Activated CD4-positive, CD25-positive, alpha-beta regulatory T cell treated with anti-CD3 and anti-CD28 coated beads, Interleukin-2, amount 50 U/mL, for 24 hours (primary cell): ENCODE results near the gene TBC1D4.
A peak's percentile ranks its signal among the peaks of the same experiment; 100 is the strongest.

Experiments used
- ATAC-seq, 2 donors: fragments of 150-1000 bp; cut with Tn5 transposase; one replicate each; pipeline ENCODE4 v1.10.0; 2021; ENCODE audit warnings: mild to moderate bottlenecking in 1 of 2, moderate library complexity in 1 of 2

The TBC1D4 gene

DNA sequence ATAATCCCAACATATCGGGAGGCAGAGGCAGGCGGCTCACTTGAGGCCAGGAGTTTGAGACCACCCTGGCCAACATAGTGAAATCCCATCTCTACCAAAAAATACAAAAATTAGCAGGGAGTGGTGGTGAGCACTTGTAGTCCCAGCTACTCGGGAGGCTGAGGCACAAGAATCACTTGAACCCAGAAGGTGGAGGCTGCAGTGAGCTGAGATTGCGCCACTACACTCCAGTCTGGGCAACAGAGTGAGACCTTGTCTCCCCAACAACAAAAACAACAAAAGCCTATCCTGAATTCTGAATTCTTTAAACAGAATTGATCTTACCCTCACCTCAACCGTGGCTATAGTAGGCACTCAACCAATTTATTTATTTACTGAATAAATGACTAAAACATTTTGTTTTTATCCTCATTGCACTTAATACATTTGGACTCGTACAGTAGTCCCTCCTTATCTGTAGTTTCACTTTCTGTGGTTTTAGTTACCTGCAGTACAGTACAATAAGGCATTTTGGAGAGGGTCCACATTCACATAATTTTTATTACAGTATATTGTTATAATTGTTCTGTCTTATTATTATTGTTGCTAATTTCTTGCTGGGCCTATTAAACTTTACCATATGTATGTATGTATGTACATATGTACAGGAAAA, 98.8 kb downstream of the TBC1D4 start:
- no peak for ATAC-seq

DNA sequence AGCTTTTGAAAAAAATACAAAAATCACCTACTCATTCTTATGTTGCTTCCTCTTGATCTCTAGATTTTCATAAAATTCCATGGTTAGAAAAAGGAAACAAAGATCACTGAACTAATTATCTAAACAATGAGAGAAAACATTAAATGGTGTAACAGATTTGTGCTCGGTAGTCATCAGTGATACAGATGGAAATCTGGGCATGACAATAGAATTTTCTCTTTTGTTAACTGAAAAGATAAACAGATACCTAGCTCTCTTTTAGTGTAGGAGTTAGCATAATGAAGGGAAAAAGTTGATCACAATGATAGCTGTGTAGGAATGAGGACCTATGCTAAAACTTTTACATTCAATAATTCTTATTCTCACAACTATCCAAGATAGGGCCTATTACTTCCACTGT, 103.7 kb downstream of the TBC1D4 start:
- ATAC-seq = no peak

DNA sequence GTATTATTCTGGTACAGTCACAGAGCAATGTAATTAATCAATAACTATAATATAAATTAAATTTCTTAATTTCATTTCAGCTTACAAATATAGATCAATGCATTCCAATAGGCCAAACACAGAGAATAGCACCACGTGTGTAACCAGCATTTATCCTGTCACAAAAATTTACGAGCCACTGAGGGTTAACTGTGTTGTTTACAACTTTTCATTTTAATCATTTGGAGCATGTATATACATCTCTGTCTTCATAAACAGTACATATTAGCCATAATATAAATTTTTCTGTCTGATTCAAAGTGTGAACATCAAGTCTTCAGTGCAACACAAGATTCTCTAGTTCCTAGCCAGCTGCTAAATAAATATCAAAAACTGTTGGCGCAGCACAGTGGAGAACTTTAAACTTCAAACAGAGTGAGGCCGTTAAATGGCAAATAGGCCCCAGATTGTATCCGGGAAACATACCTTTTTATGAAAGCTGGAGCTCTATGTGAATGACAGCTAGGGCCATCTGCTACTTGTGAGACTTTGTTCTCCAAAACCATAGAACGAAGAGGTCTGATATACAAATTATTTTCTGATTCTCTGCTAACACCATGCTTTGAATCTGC, 105.1 kb downstream of the TBC1D4 start:
- ATAC-seq = no peak

DNA sequence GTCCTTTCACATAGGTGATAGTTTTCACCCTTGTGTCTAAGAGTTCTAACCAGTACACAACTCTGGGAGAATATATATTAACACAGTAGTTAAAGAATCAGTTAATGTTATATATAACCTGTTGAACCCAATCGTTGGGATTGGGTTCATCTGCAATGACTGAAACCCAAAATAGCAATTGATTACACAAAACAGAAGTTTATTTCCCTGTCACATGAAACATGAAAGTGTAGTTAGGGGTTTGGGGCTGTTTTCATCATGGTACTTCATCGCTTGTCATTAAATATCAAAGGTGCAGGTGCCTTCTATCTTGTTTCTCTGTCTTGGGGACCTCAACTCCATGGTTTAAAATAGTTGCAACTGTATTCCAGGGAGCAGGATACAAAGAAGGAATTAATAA, 106.6 kb downstream of the TBC1D4 start:
- no peak for ATAC-seq

DNA sequence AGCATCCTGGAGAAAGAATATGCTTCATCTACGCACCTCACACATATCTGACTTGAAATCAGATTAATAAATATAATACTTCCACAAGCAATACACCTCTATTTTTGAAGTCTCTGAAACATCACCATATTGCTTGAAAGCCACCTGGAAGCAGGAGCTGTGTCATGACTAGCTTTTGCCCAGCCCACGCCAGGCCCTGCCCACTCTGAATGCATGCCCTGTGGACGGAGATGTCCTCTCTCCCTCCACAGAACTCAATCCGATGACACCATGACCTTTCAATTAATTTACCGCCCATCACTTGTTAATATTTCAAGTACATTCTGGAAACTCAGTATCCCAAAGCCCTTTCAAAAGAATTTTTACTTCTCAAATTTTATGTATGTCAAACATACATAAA, 108.0 kb downstream of the TBC1D4 start:
- no peak for ATAC-seq

DNA sequence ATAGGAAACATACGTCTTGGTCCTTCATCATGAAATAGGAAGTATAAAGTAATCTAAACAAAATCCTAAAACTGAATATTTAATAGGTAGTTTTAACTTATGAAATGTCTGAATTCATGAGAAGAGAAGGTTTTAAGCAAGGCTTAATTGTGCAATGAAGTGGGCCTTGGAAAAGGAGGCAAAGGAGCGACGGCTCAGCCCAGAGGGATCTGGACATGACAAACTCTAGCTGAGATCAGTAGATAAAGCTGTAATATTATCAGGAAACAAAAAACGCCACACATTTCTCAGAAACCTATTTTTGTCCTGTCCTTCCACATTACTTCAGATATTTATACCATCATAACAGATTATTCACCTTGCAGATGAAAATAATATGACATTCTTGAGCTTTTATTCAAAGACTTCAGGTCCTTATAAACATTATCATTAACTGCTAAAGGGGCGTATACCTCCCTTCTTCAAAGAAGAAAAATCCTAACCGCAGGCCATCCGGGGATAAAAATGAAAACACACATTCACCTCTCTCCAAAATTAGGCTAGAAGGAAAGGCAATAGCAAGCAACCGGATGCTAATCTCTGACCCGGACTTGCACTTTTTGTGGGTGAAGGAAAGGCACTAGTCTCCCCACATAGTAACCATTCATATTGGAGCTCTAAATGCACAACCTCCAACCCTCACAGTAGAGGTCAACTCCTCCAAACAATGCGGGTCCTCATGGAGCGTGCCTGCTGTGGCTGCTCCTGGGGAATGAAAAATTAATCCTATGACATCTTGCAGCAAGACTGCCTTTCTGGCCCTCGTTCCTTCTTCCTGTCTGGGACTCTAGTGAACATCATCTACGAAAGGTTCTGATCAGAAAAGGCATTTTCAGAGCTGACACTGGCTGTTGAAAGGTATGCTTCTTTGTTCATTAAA, 108.8 kb downstream of the TBC1D4 start:
- ATAC-seq = no peak

DNA sequence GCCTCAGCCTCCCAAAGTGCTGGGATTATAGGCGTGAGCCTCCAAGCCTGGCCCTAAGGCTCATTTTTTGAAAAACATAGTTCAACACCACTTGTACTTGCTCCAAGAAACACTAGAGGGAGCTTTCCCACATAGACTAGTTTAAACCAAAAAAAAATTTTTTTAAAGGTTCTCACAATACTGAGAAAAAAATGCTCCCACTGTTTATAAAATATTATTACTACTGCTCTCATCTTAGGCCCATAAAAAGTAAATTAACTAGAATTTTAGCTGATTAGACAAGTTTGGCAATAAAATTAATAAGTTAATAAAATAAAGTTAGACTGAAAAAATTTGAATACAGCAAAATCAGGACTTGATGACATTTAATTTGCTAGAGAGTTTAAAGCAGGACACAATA, 109.5 kb downstream of the TBC1D4 start:
- peak; percentile 62 to 64 for ATAC-seq

DNA sequence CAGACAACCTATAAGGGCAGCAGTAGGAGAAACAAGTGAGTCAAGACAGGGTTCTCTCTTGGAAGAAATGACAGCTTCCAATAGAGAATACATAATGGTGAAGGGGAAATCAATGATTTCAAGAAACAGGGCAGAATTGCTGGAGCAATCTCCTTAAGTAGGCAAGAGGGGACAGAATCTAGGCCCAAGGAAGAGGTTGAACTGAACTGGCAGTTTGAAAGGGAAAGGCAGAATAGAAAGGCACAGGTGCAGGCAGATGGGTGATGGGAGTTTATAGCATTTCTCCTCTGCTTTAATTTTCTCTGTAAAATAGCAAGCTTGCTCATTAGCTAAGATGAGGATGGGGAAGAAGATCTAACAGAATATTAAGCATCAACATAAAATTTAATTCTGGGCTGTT, 110.8 kb downstream of the TBC1D4 start:
- ATAC-seq = no peak

DNA sequence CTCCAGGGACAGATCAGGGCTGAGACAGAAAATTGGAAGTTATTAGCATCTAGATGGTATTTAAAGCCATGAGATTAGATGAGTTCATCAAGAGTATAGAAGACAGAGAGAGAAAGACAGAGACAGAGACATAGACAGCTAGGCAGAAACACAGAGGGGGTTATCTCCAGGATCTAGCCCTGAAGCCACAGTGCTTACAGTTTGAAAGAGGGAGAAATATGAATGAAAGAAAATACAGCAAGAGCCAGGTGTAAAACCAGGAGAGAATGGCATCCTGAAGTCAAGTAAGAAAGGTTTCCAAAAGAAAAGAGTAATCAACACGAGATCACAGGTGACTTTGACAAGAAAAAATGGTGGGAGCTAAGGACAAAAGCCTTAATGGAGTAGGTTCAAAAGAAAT, 111.2 kb downstream of the TBC1D4 start:
- no peak for ATAC-seq

DNA sequence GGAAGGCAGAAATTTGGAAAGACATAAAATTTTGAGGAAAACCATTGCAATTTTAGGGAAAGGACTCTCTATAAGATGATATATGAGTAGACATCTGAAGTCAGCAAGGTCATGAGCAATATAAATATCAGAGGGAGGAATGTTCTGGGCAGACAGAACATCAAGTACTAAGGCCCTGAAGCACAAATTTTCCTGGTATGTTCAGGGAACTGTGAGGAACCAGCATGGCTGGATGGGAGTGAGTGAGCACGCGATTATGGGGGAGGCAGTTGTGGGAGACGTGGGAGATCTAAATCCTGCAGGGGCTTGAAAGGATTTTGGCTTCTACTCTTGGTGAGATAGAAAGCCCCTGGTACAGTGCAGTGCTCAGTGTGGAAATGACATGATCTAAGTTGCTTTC, 112.0 kb downstream of the TBC1D4 start:
- ATAC-seq = no peak

DNA sequence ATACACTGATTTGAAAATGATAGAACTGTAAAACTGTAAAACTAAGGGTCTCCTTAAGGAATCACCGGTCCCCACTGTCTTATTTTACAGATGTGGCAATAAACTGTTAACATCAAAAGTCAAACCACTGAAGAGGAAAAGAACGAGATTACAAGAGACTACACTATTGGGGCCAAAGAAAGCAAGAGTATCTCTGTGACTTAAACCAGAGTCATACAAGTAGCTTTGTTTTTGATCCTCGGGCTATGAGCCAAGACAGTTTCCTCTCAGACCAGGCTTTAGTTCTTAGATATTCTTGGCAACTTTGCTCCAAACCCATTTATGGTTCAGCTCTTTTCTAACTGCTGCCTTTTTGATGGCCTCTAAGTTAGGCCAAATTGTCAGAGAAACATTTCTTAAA, 113.8 kb downstream of the TBC1D4 start:
- no peak for ATAC-seq

DNA sequence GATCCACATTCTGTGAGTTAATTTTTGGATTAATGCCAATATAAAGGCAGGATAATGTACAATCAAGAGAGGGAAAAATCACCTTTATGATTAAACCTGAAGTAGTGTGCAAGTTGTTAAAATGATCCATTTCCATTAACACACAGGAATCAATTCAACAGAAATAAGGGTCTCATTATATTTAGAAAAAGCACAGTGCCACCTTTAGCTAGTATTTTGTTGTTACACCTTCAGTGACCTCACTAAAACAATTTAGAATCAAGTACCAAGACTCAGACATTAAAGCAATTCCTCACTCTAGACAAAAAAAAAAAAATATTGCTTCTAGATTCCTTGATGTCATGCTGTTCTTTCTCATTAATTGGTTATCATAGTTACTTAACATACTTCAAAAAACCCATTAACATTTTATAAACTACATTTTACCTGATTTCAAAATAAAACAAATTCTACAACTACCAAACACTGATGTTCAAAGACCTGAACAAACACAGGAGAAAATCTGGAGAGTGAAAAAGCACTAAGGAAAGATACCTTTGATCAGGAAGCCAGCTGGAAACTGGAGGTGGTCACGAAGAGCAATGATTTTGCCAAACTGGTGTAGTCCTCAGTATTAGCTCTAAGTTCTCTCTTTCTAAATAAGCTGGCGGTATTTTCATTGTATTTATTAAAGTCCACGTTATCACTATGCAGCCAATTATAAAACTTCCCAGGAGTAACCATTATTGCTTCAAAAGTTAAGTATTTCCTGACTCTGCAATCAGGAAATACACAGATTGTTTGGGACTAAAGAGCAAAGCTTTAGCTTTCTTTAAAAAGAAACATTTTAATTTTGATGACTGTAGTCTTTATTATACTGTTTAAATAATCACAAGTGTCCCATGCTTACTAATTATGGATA, 115.3 kb downstream of the TBC1D4 start:
- ATAC-seq = no peak

DNA sequence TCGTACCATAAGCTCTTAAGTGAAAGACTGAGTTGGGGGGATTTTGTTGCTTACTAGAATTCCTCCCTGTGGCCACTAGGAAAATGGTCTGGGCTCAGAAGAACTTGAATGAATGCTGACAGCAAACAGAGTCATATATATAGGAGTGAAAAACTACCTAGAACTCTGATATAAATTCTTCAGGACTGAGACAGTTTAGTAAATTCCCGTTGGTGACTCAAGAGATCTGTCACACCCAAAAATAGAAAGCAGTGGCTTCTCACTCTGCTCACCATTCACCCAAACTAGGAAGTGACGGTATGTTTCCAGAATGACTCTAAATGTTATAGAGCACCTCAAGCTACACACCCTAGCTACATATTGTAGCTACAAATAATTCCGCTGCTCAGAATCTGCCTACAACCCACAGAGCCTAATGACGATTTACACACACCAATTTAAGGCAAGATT, 116.2 kb downstream of the TBC1D4 start:
- peak; percentile 96 to 97 for ATAC-seq

DNA sequence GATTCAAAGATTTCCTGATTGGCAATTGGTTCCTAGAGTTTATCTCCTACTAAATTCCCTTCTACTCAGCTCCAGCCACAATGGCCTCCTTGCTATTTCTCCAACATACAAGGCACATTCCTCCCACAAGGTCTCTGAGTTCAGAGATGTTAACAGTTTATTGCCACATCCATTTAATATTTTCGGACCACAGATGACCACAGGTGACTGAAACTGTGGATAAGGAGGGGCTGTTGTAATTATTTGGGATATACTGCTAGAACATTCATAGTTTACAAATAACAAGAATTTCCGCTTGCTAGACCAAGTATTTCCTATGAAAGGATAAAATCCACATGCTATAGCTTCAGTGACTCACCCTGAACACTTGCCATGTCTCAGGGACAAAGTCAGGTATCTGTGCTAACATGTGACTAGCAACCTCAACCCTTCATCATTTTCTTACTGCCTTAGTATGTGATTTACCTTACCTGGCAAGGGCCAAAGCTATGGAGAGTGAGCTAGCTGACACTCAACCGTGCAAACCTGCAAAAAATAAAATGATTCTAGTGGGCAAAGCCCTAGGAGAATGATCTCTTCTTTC, 117.7 kb downstream of the TBC1D4 start:
- peak in 1 of 2 donors; percentile 20 for ATAC-seq

DNA sequence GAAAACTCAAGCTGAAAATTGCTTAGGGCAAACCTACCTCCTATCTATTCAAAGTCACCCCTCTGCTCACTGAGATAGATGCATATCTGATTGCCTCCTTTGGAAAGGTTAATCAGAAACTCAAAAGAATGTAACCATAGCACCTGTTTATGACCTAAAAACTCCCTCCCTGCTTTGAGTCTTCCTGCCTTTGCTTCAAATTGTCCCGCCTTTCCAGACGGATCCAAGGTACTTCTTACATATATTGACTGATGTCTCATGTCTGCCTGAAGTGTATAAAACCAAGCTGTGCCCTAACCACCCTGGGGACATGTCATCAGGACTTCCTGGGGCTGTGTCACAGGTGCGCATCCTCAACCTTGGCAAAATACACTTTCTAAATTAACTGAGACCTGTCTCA, 118.6 kb downstream of the TBC1D4 start:
- ATAC-seq = no peak

DNA sequence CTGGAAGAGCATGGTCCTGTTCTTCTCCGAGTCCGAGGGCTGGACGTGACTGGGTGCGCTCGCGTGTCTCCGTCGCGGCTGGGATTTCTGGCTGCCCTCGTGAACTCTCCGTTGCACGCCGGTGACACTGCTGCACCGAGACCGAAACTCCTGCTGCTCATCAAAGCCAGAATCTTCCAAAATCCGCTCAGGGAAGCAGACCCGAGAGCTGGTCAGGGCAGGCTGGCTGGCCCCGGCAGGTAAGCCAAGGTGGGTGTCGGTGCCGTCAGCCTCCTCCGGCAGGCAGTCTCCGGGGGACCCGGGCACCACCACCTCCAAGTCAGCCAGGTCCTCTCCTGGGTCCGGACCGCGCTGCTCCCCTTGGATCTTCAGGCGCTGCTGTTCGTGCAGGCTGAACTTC, 119.9 kb downstream of the TBC1D4 start:
- no peak for ATAC-seq

DNA sequence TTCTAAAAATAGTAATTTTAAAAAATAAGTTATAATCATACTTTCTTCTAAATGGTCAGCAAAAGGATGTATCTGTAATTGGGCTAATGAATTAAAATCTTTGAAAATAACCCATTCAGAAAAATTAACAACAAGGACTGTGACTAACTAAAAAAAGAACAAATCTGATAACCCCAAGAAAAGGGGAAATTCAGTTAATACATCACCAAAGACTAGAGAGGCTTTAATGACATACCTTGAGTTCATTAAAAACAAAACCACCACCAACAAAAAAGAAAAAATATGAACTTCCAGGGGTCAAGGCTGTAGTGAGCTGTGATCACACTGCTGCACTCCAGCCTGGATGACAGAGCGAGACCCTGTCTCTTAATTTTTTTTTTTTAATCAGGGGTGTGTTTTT, 121.8 kb downstream of the TBC1D4 start:
- ATAC-seq = no peak

DNA sequence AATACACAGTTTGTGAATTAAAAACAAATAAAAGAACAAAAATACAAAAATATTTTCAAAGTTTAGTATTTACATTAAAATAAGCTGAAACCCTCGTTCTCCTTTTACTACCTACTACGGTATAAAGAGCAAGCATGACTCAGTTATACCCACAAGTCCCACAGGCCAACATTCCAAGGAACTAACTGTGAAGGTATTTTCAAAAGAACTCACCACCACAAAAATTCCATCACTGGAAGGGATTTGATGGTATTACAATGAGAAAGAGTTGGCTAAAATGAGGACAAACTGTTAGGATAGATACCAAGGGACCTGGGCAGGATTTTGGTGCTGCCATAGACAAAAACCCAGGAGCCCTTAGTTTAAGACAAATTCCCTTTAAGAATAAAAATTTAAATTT, 122.7 kb downstream of the TBC1D4 start:
- ATAC-seq = no peak

DNA sequence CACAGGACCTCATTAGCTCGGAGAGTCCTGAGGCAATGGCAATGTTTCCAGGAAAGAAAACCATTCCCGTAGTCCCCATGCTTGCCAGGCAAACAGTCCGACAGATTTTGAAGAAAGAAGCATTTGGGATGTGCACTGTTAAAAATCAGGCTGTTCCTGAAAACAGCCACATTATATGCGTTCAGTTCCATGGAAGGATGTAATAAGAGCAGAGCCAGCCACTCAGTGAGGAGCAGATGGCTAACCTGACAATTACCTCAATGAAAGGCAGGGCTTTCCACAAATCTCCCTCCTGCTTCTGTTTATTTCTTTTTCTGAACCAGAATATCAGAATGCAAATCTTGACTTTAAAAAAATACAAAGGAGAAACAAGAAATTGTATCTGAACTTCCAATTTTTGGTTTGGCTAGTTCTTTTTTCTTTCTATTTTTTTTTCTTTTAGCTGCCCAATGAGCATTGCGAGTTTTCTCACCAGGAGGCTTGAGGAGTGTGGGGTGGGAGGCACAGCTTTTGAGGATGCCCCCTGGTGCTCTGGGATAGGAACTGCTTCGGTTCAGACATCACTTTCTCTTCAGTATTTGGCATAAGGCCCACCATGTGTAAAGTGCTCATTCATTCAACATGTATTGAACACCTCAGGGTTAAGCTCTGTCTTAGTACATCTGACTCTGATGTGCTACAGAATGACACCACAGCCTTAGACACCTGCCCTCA, 124.2 kb downstream of the TBC1D4 start:
- ATAC-seq = peak; percentile 87 to 90

DNA sequence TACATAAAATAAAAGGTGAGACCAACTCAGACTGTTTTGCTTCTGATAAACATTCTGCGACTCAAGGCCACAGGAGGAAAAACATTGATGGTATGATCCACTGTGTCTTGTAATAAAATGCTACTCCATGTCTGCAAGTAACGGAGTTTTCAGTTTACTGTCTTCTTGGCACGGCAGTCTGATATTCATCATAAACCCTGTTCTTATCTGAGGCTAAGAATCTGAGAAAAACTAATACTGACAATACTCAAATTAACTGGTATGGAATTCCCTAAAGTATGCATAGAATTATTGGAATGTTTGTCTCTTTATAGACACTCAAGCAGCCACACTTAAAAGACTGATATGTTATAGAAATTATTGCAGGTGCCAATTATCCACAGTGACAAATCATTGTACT, 125.5 kb downstream of the TBC1D4 start:
- ATAC-seq = no peak

DNA sequence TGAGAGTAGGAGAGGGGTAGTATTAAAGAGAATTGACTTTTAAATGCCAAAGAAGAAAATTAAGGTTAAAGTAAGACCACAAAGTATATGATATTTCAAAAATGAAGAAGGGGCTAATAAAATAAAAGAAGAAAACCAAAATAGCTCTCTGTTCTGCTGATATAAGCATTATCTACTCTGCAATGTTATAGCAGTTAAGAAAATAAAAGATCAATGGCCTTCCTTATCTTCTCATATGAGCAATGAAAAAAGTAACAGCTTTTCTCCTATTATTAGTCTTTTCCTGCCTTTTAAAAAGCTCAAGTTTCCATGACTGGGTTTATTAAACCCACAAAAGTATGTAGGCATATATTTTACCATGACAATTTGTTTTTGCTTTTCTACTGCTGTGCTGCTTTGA, 126.4 kb downstream of the TBC1D4 start:
- ATAC-seq = no peak

DNA sequence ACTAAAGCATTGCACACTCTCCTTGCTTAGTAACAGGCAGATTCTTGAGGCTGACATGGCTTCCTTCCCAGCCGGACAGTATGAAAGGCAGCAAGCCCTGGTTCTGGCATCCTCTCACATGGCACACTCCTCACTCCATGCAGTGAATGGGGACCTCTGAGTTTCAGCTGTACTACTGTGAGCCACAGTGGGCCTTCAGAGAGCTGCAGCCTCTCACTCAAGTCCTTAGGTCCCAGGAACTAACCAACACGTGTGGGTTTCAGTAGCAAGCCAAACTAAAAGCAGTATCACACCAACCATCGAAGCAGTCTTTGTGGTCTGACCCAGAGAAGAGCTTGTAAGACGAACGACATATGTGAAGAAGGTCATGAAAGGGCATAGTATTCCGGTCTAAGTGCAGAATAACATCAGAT, 128.2 kb downstream of the TBC1D4 start:
- peak; percentile 31 to 41 for ATAC-seq
